ENCODE measurements around the gene GDF10.

Gene GDF10

DNA sequence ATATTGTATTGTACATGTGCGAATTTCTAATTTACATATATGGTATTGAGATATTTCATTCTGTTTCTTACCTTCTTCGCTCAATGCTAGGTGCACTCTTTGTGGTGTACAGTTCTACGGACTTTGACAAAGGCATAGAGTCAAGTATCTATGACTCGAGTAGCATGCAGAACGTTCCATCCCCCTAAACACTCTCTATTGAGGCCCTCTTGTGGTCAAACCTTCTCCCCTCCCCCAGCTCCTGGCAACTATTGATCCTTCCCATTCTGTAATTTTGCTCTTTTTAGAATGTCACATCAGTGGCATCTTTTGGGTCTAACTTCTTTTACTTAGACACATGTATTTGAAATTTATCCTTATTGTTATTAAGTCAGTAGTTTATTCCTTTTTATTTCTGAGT is 30.7 kb upstream of the GDF10 start:
- DNase-seq, result no peak

DNA sequence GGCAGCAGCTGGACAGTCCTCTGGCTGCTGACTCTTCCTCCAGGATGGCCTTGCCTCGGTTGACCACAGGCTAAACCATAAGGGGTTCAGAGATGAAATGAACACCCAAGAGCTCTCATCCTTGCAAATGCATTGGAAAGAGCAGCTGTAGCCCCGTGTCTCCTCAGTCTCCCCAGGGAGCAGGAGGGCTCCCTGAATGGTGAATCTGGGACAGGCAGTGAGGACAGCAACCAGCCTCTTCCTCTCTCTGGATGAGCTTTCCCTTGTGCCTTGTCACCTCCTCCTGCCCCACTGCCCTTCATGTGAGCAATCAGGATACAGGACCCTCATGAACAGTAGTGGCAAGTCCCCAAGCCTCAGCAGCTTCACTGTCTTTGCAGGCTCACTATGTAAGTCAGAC is 23.9 kb upstream of the GDF10 start:
- DNase-seq, result no peak

DNA sequence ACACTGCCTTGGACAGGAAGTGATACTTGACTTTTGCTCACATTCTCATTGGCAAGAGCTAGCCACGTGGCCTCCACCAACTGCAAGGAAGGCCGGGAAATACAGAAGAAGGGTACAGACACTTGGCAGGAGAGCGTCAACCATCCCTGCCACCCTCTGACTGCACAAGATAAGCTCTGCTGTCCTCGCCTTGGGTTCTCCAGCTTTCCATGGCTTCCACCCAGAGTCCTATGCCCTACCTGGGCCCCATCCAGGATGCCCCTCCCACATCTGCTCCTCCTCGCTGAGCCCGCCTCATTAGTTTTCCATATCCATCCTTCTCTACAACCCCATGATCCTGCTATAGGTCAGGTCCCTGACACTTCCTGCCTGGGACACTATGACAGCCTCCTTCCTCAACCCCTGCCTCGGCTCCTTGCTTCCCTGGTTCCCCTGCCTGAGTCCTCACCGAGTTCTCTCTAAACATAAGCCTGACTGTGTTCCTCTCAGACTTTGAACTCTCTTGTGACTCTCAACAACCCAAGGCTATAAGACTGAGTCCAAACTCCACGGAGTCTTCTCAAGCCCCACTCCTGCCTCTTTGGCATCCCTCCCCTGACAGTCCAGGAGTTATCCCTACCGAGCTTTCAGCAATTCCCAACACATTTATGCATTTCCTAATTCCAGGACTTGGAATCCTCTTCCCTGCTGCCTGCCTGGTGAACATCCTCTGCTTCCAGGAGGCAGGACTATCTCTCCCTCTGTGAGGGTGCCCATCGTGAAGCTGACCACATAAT is 23.2 kb upstream of the GDF10 start:
- DNase-seq, result no peak

DNA sequence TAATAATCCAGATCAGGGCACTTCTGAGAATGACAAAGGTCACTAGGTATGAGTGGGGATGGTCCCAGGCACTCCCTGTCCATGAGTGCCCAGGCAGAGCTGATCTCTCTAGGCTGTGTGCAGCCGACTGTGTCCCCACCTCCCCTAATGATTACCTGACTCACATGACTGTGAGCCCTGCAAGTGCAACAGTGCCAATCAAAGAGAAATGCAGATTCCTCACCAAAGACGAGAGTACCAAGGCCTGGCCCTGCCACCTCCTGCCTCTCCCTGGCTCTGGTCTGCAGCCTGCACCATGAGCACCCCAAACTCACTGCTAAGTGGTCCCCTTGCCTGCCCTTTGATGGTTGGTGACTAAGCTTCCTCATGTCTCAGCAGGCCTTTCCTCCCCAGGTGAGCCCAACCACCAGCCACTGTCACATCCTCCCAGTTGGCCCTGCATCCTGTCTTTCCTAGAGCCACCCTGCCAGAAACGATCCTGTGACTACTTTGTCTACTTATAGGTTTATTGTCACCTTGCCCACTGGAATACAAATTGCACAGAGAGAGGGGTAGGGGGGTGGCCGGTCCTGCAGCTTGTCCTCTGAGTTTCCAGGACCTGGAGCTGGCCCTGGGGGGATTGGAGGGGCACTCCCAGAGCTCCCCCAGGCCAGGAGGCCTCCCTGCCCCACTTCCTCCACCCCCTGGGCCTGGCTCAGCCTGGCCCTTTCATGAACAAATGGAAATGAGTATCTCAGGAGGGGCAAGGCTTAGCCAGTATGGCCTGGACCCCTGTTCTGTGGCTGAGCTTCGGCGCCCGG is 22.4 kb upstream of the GDF10 start:
- no peak for DNase-seq

DNA sequence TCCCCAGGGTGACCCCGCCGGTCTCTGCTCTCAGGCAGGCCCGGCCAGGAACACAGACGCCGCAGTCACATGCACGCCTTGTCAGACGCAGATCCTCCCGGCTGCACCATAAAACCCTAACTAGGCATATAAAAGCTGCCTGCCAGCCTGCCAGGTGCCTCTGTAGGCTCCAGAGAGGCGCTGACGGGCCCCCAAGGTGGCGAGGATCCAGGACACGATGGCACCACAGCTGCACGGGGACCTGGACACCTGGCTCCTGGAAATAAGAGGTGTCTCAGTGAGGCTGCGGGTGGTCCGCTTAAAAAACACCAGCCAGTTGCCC is 21.9 kb upstream of the GDF10 start:
- no peak for DNase-seq

DNA sequence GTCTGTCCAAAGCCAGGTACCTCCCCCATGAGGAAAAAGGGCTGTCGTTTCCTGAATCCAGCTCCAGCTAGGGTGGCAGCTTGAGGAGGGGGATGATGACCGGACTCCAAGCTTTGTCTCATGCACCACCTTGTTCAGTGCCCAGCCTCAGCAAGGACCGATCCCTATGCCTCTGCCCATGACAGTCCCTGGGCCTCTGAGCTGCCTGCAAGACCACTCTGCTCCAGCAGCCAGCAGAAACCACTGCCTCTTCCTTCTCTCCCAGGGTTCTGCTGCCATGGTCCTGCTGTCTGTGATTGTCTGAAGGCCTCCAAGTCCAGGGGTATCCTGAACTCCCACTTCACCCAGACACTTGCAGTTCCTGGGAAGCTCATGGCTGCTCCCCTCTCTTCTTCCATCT is 21.3 kb upstream of the GDF10 start:
- DNase-seq, result no peak

DNA sequence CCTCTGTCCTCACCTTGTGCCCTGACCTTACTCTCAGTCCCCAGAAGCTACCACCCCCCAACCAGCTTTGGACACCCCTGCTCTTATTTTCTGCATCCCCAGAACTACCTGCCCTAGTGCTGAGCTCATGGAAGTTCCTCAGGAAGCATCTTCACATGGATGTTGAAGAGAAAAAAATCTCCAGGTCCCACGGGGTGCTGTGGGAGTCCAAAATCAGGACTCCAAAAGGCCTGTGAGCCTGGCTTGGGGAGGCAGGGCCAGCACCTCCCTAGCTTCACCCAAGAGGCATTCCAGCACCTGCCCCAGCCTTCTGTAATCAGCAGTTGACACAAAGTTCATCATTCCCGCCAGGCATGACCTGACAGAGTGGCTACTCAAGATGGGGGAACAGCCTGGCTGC is 20.7 kb upstream of the GDF10 start:
- DNase-seq, result no peak

DNA sequence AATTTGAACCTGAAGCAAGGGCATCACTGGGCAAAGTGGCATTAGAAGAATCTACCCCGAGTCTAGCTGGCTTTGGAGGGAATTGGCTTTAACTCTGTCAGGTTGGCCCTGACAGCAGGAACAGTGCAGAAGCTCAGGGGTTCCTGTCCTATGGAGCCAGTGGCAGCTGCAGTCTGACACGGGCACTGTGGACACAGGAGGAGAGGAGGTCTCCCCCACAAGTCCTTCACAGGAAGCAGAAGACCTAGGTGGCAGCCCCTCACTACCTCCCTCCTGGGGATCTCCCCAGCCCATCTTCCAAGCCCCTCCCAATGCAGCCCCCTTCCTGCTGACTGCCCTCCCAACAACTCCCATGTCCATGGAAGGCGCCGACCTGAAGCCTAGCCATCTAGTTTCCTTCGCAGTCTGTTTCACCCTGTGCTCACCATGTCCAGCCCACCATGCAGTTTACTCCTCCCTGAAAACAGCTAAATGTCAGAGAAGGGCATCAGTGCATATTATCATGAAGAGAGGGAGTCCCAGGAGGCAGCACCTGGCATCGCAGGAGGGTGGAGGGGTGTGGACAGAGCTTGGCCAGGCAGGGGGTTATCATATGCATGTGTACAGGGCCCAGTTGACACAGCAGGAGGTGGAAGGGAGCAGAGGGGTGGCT is 17.9 kb upstream of the GDF10 start:
- no peak for DNase-seq

DNA sequence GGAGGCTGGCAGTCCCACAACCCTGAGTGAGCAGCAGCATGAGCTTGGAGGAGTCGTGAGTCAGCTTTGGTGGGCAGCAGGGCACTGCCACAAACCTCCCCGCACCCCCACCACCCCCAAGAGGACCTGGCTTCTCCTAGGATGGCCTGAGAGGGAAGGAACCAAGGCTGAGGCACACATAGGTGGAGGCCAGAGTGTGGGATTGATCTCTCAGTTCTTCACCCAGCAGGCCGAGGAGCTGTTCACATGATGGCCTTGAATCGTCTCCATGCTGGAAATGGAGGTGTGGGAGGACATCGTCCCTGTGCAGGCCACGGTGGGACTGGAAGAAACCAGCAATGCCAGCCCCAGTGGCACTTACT is 17.4 kb upstream of the GDF10 start:
- DNase-seq, result no peak

DNA sequence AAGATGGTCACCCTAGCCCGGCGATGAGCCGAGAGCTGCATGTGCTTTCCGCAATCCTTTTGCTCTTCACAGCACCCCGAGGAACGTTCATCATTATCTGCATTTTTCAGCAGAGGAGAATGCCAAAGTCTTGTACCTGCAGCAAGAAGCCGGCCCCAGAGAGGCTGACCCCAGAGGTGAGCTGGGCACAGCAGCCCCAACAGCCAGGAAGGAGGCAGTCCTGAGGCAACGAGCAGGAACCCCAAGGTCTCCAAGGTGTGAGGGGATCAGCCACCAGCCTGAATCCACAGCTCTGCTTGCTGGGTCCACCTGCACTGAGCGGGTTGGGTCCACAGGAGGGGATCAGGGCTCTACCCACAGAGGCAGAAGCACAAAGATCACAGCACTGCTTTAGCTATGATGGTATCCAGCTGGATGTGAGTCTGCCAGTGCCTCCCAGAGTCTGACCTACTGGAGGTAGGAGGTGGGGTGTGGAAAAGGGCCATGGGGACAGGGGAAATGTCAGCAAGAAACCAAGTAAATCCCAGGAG is 16.8 kb upstream of the GDF10 start:
- DNase-seq, result no peak

DNA sequence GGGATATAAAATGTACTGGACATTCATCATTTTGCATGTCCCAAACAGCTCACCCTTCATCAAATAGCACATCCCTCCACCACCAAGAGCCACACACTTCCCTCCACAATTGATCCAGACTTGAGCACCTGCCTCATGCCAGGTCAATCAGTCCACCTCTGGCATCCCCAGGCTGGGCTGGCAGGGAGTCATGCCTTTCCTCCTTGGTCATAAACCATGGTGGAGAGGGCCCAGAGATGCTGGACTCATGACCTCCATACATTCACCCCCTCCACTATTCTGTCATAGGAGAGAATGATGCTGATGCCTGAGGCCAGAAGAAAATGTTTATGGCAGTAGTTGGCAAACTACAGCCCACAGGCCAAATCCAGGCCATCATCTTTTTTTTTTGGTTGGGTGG is 16.1 kb upstream of the GDF10 start:
- DNase-seq, result no peak

DNA sequence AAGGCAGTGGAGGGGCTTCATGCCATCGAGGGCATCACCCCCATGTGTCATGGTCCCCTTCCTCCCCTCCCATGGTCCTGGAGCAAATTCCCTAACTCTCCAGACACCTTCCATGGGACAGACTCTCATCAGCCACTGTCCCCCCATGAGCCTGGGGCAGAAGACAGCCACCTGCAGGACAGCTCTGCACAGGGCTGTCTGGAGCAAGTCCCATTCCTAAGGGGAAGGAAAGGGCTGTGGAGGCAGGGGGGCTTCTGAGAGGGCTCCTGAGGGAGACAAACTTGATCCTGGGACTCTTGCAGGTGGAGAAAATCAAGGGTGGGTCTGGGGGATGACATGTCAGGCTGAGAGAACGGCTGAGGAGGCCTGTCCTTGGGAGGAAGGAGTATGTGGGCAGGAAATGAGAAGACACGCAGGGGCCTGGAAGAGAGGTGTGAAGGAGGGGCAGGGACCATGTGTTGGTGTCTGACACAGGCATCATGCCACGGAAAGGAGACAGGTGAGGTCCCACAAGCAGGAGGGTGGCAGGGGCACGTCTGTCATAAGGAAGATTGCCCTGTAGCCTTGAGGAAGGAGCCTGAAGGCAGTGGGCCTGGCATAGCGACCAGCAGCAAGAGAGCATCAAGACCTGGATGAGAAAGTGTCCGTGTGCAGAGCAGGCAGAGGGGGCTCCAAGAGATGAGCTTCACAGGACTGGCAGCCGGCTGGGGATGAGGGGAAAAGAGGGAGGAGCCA is 14.4 kb upstream of the GDF10 start:
- DNase-seq, result no peak

DNA sequence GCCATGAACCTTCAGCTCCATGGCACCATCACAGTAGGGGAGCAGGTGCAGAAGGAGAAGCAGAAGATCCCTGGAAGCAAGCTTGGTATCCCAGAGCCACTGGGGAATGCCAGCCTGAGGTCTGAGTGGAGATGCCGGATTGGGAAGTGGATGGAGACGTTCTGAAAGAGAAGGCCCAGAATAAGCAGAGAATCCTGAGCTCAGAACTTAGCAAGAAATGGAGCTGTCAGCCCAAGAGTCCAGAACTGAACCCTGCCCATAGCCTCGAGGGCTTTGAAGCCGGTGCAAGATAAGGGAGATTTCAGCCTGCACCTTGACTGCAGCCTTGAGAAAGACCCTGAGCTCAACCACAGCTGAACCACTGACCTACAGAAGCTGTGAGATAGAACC is 13.9 kb upstream of the GDF10 start:
- no peak for DNase-seq

DNA sequence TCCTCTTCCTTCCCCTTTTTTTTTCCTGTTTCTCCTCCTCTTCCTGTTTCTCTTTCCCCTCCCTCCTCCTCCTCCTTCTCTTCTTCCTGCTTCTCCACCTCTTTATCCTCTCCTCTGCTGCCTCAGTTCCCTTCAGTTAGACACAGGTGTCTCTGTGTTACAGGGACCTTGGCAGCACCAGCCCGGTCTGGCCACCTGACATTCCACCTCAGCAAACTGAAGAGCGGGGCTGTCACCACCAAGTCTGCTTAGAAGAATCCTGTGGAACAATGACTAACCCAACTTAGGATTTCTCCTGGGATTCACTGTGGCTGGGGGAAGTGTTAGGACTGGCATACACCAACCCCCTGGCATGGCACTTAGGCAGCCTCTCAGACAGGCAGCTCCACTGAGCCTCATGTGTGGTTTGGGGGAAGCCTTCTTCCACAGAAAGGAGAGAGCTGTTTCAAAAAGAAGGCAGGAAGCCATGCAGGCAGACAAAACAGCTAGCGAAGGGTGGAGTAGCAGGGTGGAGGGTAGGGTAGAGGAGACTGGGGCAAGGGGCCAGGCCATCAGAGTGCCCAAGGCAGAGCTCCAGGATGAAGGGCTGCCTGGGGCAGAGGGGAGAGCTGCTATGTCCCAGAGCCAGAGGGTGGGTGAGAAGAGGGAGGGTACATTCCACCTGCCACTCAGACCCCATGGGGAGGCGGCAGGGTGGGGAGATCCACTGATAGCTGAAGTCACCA is 13.2 kb upstream of the GDF10 start:
- DNase-seq, result no peak

DNA sequence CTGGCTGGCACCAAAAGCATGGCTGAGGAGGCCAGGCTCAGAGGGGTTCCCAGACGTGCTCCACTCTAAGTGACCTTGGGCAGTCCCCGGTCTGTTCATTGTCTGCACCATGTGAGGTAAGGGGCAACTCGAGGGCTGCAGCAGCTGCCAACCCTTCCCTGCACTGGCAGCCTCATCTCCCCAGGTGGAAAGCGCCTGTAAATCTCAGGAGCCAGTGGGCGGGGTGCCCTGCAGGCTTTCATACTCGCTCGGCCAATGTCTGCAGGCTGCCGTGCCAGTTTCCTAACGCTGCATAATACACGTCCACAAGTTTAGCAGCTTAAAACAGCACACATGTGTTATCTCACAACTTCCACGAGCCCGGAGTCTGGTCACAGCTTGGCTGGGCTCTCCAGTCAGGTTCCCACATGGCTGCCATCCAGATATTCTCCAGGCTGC is 12.6 kb upstream of the GDF10 start:
- DNase-seq, result no peak

DNA sequence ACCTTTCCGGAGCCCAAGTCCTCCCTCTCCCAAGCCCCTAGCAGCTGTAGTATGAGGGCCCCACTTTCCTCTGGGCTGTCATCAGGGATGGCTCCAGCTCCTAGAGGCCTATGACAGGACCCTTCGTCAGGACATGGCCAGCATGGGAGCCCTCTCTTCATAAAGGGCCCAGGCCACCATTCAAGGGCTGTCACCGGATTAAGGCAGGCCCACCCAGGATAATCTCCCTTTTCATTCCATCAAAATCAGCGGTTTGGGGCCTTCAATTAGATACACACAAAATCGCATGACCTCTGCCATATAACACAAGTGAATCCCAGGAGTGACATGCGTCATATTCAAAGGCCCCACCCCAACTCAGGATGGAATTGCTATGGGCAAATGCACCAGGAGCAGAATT is 12.2 kb upstream of the GDF10 start:
- no peak for DNase-seq

DNA sequence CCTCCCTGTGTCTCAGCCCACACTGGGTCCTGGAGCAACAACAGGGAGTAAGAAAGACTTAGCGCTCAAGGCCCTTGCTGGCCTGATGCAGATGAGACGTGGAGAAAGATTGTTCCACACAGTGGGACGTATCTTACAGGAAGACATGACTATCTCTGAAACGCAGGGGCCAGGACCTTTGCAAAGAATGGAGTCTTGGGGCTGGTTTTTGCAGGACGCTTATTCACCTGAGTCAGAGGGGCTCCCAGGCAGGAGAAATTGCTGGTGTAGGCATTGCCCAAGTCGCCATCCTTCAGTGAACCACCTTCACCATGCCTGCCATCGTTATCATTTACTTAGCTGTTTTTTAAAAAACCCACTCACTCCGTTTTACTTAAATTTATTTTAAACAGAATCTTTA is 11.8 kb upstream of the GDF10 start:
- no peak for DNase-seq

DNA sequence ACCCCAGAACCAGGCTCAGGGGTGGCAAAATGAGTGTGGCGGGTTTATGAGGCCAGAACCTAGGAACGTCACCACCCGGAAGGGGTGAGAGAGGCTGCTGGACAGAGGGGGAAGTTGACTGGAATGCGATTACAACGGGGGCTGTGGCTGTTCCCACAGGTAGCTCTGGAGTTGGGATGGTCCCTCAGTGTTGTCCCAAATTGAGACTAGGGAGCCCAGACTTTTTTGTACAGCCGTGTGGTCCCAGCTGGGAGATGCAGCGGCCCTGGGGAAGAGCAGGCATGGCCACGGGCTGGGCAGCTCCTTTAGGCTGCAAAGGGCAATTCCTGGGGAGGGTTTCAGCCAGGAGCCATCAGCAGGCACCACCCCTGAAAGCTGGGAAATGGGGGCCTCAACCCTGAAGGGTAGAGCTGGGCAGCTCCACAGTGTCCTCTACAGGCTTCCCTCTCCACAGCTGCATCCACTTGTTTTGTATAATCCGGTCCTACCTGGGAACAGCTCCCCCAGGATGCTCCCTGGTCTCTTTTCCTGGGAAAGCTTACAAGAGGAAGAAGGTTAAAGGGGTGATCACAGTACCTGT is 11.0 kb upstream of the GDF10 start:
- DNase-seq, result no peak

DNA sequence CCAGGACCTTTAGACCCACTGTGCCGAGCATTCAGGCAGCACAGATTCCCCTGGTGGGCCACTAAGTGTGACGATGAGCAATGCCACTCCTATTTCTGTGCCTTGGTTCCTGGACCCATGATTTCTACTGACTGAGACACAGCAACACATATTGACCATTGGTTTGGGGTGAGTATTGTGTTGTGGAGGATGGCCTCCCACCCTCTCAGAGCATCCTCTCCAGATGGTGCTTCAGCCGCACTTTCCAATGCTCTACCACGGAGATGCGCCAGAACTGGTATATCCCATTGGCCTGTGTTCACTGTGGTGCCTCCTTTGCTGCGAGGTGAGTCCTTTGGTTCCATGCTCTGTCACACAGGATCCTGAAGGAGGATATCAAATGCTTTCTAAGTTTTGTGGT is 10.1 kb upstream of the GDF10 start:
- DNase-seq, result no peak

DNA sequence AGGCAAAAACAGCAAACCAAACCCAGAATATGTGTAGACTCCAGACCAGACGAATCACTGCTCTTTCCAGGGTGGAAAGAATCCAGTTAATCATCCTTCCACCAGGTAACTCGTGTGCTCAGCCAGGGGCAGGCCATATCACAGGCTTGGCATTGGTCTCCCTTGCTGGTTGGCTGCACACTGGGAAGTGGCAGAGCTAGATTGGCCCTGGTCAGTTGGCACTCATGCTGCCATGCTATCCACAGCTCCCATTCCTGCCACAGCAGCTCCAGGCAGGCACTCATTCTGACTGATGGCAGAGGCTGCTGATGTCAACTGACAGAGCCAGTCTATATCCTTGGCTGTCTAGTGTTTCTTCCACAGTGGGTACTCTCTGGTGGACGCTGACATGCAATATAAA is 9.7 kb upstream of the GDF10 start:
- no peak for DNase-seq

DNA sequence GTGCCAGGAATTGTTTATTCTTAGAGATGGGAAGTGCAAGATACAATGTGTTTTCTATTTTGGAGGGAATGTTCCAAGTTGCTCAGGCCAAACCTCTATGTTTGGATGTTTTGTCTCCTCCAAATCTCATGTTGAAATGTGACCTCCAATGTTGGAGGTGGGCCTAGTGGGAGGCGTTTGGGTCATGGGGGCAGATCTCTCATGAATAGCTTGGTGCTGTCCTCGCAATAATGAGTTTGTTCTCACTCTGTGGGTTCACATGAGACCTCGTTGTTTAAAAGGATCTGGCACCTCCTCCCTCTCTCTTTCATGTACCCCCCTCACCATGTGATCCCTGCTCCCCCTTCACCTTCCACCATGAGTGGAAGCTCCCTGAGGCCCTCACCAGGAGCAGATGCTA is 8.3 kb upstream of the GDF10 start:
- no peak for DNase-seq

DNA sequence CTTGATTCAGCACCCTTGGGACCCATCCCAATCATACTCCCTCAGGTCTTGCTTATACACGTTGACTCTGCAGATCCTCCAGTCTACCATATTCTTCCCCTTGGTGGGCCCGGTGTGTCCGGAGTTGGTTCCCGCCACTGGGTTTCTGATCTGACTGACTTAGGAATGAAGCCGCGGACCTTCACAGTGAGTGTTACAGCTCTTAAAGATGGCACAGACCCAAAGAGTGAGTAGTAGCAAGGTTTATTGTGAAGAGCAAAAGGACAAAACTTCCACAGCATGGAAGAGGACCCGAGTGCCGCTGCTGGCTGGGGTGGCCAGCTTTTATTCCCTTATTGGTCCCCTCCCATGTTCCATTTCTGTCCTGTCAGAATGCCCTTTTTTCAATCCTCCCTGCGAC is 5.9 kb upstream of the GDF10 start:
- DNase-seq, result no peak
